OCI-LY3 (cell line): ENCODE results near the gene AMOTL1.

Source experiments
- H2AFZ ChIP-seq: fragments of 200-600, 300-600 bp; shearing (Covaris generic); 2 replicates; pipeline ENCODE4 v1.6.0; 2014; ENCODE audit warnings: antibody characterized with exemption, low read depth, low read length
- H3K27ac ChIP-seq: fragments of 200-600, 300-600 bp; sonication (generic); 2 replicates; pipeline ENCODE4 v1.5.1; 2014; ENCODE audit warnings: mild to moderate bottlenecking, low read length, moderate library complexity, mixed read lengths
- H3K27me3 ChIP-seq: fragments of 200-600, 300-600 bp; sonication (generic); 2 replicates; pipeline ENCODE4 v1.6.1; 2014; ENCODE audit warnings: low read depth, low read length, mixed read lengths
- H3K36me3 ChIP-seq: fragments of 200-600, 300-600 bp; sonication (generic); replicated peaks from 2 replicates; pipeline ENCODE3; 2014; ENCODE audit warnings: low read depth, low read length, mixed read lengths
- H3K4me1 ChIP-seq: fragments of 300-600, 200-600 bp; sonication (generic); 2 replicates; pipeline ENCODE4 v1.6.1; 2014; ENCODE audit warnings: low read length, mixed read lengths
- H3K4me2 ChIP-seq: fragments of 200-600, 300-600 bp; sonication (generic); 2 replicates; pipeline ENCODE4 v1.6.1; 2014; ENCODE audit warnings: low read length, mixed read lengths
- H3K4me3 ChIP-seq: fragments of 300-600, 200-600 bp; sonication (generic); 2 replicates; pipeline ENCODE4 v1.5.1; 2014; ENCODE audit warnings: antibody characterized with exemption, mild to moderate bottlenecking, low read length, moderate library complexity
- H3K79me2 ChIP-seq: fragments of 300-600, 200-600 bp; shearing (Covaris generic); 2 replicates; pipeline ENCODE4 v1.6.1; 2014; ENCODE audit warnings: mild to moderate bottlenecking, low read length, mixed read lengths
- H3K9ac ChIP-seq: fragments of 300-600, 200-600 bp; shearing (Covaris generic); 2 replicates; pipeline ENCODE4 v1.6.0; 2014; ENCODE audit warnings: mild to moderate bottlenecking, low read length, moderate library complexity
- H3K9me3 ChIP-seq: fragments of 200-600, 300-600 bp; shearing (Covaris generic); 2 replicates; pipeline ENCODE4 v1.6.1; 2014; ENCODE audit warnings: low read length, mixed read lengths; ENCODE audit not compliant: insufficient read depth
- H4K20me1 ChIP-seq: fragments of 200-600, 300-600 bp; sonication (generic); 2 replicates; pipeline ENCODE4 v1.6.1; 2016; ENCODE audit warnings: low read length, mixed read lengths; ENCODE audit not compliant: insufficient read depth
- CTCF ChIP-seq: fragments of 200-600, 300-600 bp; sonication (generic); IDR thresholded peaks from 2 replicates; pipeline ENCODE4 v1.5.1; 2014; ENCODE audit warnings: antibody characterized with exemption, low read length, low read depth
- EZH2phosphoT487 ChIP-seq: fragments of 200-600 bp; shearing (Covaris generic); IDR thresholded peaks from 2 replicates; pipeline ENCODE4 v1.6.1; 2018; ENCODE audit warnings: antibody characterized with exemption, mixed run types, low read depth

Gene AMOTL1

GRCh38 chr11:94885133-94885532 lies 117.0 kb downstream of the AMOTL1 start:
- Histone ChIP-seq H3K9me3 (no peaks in the 10 kb centered on the region), H3K9ac (no peak overlapping the region), H3K36me3 (peaks cover 4% of the 10 kb centered on the region), H3K27me3 (no peaks in the 10 kb centered on the region), H3K4me2 (no peak overlapping the region), H3K79me2 (no peaks in the 10 kb centered on the region), H3K4me1 (no peaks in the 10 kb centered on the region), H2AFZ (no peak overlapping the region), H3K4me3 (no peak overlapping the region), H3K27ac (no peak overlapping the region), H4K20me1 (no peaks in the 10 kb centered on the region)
- TF ChIP-seq EZH2phosphoT487 (no peak), CTCF (no peak)

DNA sequence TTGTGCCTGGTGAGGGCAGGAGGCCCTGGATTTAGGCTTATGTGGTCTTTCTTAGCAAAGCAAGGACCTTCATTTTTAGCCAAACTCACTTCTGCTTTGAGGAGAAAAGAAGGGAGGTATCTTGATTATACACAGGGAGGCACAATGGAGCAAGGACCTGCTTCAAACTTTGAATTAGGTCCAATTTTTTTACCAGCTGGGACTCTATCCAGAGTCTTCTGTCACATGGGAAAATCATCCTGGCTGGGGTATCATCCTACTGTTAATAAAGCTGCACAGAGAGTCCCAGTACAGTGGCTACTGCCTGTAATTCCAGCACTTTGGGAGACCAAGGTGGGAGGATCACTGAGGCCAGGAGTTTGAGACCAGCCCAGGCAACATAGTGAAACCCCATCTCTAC lies 117.4 kb downstream of the AMOTL1 start:
- no peak overlapping the region for H3K4me3 ChIP-seq
- no peak overlapping the region for H3K4me2 ChIP-seq
- no peak overlapping the region for H2AFZ ChIP-seq
- H4K20me1 ChIP-seq: no peaks in the 10 kb centered on the region
- no peaks in the 10 kb centered on the region for H3K27me3 ChIP-seq
- no peaks in the 10 kb centered on the region for H3K9me3 ChIP-seq
- peaks cover 4% of the 10 kb centered on the region for H3K36me3 ChIP-seq
- no peaks in the 10 kb centered on the region for H3K79me2 ChIP-seq
- H3K9ac ChIP-seq: no peak overlapping the region
- H3K27ac ChIP-seq: no peak overlapping the region
- TF ChIP-seq CTCF: no peak
- no peak for TF ChIP-seq EZH2phosphoT487
- no peaks in the 10 kb centered on the region for H3K4me1 ChIP-seq

GRCh38 chr11:94888204-94888603 lies 120.0 kb downstream of the AMOTL1 start:
- no peak overlapping the region for H3K4me3 ChIP-seq
- no peak overlapping the region for H3K27ac ChIP-seq
- no peak overlapping the region for H2AFZ ChIP-seq
- H3K9me3 ChIP-seq: no peaks in the 10 kb centered on the region
- H3K9ac ChIP-seq: no peak overlapping the region
- no peak overlapping the region for H3K4me2 ChIP-seq
- H3K4me1 ChIP-seq: no peaks in the 10 kb centered on the region
- TF ChIP-seq CTCF (no peak), EZH2phosphoT487 (no peak)
- peaks cover 4% of the 10 kb centered on the region for H3K36me3 ChIP-seq
- H3K79me2 ChIP-seq: no peaks in the 10 kb centered on the region
- H3K27me3 ChIP-seq: no peaks in the 10 kb centered on the region
- H4K20me1 ChIP-seq: no peaks in the 10 kb centered on the region

GRCh38 chr11:94895451-94895850 lies 127.3 kb downstream of the AMOTL1 start:
- H3K4me3 ChIP-seq: no peak overlapping the region
- no peaks in the 10 kb centered on the region for H4K20me1 ChIP-seq
- no peaks in the 10 kb centered on the region for H3K36me3 ChIP-seq
- no peak overlapping the region for H3K4me2 ChIP-seq
- H3K79me2 ChIP-seq: no peaks in the 10 kb centered on the region
- TF ChIP-seq EZH2phosphoT487: no peak
- TF ChIP-seq CTCF: no peak
- no peak overlapping the region for H2AFZ ChIP-seq
- no peak overlapping the region for H3K9ac ChIP-seq
- no peaks in the 10 kb centered on the region for H3K27me3 ChIP-seq
- no peak overlapping the region for H3K27ac ChIP-seq
- no peaks in the 10 kb centered on the region for H3K4me1 ChIP-seq
- H3K9me3 ChIP-seq: no peaks in the 10 kb centered on the region
